ENCODE data around the gene SREBF2. TPM values are rescaled to one million over a fixed set of nuclear protein-coding genes. Genes with fewer than 3 reads are reported as not detected.

Gene SREBF2
- total RNA-seq, 1 experiment from 2014 or later: 44.9 TPM

- no peak for DNase-seq (ENCODE audit: low read depth)
Observed at GRCh38 chr22:41876675-41877074, 43.8 kb downstream of the SREBF2 start.

DNA sequence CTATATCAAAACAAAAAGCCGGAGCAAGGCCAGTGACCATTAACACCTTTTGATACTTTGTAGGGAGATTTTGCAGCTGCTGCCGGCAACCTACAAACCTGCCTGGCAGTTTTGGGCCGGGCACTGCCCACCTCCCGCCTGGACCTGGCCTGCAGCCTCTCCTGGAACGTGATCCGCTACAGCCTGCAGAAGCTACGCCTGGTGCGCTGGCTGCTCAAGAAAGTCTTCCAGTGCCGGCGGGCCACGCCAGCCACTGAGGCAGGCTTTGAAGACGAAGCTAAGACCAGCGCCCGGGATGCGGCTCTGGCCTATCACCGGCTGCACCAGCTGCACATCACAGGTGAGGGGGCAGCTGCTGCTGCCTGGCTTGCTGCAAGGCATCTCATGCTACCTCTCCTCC, 47.7 kb downstream of the SREBF2 start:
- no peak for DNase-seq (ENCODE audit: low read depth)

- DNase-seq (ENCODE audit: low read depth): no peak
Observed at GRCh38 chr22:41883400-41883799, 50.5 kb downstream of the SREBF2 start.

DNA sequence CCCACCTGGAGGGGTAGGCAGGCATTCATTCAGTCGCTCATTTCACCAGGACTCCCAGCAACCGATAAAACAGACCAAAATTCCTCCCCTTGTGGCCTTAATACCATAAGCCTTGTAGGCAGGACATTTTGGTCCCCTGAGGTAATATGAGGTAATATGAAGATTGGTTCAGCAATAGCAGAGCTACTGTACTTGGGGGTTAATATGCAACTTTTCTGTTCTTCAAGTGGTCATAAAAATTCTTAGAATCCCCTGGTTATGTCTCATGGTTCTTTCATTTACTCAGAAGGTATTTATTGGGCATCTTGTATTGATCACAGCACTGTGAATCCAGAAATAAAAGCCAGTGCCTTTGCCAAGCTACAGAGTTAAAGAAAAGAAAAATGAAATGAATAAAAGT, 52.2 kb downstream of the SREBF2 start:
- no peak for DNase-seq (ENCODE audit: low read depth)

- no peak for DNase-seq (ENCODE audit: low read depth)
Observed at GRCh38 chr22:41885516-41885915, 52.6 kb downstream of the SREBF2 start.

DNA sequence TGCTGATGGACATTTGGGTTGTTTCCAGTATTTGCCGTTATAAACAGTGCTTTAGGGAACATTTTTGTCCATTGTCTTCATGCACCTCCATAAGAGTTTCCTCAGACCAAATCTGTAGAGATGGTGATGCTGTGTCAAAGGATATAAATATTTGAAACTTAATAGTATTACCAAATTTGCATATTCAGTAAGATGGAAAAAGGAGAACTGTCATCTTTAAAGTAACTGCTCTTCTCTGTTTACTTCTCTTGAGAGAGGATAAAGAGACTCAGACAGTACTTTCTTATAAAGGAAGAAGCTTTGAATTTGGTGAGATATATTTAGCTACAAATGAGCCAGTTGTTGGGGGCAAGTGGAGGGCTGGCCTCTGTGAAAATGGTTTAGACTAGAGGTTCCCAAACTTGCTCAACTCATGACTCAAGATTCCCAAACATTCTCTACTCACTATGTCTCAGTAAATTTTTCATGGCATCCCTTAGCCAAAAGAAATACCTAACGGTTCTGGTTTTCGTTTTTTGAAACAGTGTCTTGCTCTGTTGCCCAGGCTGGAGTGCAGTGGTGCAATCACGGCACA, 55.8 kb downstream of the SREBF2 start:
- no peak for DNase-seq (ENCODE audit: low read depth)

DNA sequence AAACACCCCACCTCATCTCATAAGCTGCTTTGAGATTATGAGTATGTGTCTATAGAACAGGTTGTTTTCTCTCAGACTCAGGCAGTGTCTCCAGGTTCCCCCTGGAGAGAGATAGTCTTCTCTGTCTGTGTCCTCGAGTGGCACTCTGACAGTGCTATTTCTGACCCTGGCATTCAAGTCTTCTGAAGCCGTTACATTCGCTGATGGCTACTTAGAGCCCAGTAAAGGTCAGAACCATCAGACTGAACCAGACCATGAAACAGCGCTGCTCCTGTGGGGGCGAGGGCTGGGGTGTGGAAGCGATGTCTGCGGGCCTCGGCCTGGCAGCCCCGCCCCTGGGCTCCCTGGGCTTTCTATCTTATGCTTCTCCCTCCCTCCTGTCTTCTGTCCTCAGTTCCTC, 58.5 kb downstream of the SREBF2 start:
- DNase-seq (ENCODE audit: low read depth): no peak

DNA sequence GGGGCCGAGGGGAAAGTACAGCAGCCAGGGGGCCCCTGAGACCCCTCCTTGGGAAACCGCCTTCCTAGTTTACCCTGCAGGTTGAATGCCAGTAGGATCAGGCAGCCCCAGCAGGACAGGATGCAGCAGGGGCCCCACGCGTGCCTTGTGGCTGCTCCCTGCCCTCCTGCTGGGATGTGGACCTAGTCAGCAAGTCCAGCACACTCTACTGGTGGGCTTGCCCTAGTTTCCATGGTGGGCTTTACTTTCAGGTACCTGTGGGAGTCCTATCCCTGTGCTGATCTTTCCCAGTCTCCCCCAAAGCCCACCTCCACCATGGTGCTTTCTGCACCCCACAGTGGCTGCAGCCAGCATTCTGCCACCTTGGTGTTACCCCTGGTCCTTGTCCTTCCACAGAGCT, 59.8 kb downstream of the SREBF2 start:
- no peak for DNase-seq (ENCODE audit: low read depth)

DNA sequence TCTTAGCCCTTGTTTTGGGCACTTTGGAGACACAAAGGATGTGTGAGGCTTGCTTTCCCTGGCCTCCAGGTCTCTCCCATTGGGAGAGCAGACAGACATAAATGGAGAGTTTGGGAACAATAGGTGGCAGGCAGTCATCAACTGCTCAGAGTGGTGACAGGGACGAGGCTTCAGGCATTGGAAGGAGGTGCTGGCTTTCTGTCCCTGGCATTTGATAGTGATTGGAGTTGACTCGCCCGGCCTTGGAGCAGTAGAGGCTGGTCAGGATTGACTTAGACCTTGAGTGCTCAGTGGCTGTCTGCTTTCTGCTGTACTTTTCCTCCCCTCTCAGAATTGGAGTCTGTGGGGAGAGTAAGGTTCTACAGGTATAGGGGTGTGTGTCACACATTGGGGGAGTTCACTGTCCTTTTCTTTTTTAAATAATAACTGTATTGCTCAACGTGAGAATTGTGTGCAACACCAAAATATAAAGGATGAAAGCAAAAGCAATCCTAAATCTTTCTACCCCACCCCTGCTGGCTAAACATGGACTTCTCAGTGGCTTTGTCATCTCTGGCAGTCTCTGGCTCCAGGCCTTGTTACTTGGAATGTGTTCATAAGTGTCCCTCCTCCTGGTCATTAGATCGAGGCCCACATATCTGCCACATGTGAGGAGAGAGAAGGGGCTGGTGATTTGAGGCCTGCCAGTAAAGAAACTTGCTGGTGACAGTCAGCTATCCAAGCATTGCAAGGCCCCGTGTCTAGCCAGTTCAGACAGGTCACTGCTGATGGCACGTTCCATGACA, 60.9 kb downstream of the SREBF2 start:
- no peak for DNase-seq (ENCODE audit: low read depth)

GRCh38 chr22:41898645-41899044, 65.7 kb downstream of the SREBF2 start:
- DNase-seq (ENCODE audit: low read depth): no peak

DNA sequence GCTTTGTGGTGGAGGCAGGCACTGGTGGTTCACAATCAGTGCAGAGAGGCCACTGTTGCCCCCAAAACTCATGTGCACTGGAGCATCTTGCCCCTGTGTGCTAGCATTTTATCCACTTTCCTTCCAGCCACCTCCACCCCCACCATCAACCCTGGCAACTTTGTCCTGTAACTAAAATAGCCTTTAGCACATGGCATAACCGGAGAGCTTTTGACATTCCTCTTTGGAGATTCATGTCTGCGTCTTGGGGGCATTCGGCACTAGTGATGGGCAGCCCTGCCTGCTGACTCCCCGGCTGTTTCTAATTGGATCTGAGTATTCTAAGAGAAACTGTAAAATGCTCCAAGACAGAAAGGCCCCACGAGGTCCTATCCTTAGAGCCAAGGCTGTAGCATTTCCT, 66.2 kb downstream of the SREBF2 start:
- no peak for DNase-seq (ENCODE audit: low read depth)

- no peak for DNase-seq (ENCODE audit: low read depth)
Observed at GRCh38 chr22:41899992-41900651, 67.2 kb downstream of the SREBF2 start.

GRCh38 chr22:41900652-41901312, 67.9 kb downstream of the SREBF2 start:
- DNase-seq (ENCODE audit: low read depth): no peak

DNA sequence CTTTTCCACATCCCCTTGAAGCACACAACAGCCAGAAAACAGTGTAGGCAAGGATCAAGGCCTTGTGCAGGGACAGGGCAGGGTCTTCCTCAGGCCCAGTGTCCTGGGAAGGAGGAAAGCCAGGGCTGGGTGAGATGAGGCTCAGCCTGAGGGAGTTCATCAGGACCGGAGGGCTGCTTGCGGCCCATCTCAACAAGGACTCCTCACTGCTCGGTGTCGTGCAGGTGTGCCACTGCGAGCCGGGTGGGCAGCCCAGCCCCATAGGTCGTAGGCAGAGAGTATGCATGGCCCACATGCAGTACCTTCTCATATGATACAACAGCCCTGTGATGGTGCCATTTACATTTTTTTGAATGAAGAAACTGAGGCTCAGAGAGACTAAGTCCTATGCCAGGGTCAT, 69.1 kb downstream of the SREBF2 start:
- DNase-seq (ENCODE audit: low read depth): no peak

DNA sequence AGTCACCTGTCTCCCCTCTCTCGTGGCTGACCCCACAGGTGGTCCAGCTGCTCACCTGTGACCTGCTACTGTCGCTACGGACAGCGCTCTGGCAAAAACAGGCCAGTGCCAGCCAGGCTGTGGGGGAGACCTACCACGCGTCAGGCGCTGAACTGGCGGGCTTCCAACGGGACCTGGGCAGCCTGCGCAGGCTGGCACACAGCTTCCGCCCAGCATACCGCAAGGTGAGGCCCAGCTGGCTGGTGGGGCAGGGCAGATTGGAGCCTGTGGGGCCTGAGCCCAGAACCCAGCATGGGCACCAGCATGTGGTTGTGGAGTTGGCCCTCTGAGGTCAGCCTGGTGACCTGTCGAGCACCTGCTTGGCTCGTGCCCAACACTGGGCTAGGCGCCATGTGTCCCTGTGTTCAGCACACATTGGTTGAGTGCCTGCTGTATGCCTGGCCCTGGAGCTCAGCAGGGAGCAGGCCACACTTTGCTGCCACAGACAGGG, 70.1 kb downstream of the SREBF2 start:
- no peak for DNase-seq (ENCODE audit: low read depth)

- DNase-seq (ENCODE audit: low read depth): no peak
Observed at GRCh38 chr22:41904450-41905410, 71.8 kb downstream of the SREBF2 start.

- DNase-seq (ENCODE audit: low read depth): no peak
Observed at GRCh38 chr22:41905411-41906202, 72.7 kb downstream of the SREBF2 start.

GRCh38 chr22:41906822-41907221, 73.9 kb downstream of the SREBF2 start:
- no peak for DNase-seq (ENCODE audit: low read depth)

- peak; percentile 16 for DNase-seq (ENCODE audit: low read depth)
Observed at GRCh38 chr22:41907436-41908401, 74.8 kb downstream of the SREBF2 start.

All from M059J (cell line).